ENCODE results near the gene SCAMP4. TPM values are rescaled to one million over a fixed set of nuclear protein-coding genes. Genes with fewer than 3 reads are reported as not detected.

The SCAMP4 gene
- total RNA-seq (10 to 100 TPM; 20.7 to 23.4 TPM), polyA plus RNA-seq (10 to 100 TPM; 12.1 to 15.5 (median 12.5) TPM), total RNA-seq (9.8 to 13.0 (median 12.1) reads per million in 6 experiments)

- no peaks in the 10 kb centered on the region for H3K36me3 Mint-ChIP-seq
- POLR2A ChIA-PET = interaction anchor here (0.6 to 2.2 kb wide), 9 partner anchors 8 to 56 kb away, joined by 3 to 9 read pairs (median 7); partner anchors contain the start of gene ABHD17A
- H3K27me3 Mint-ChIP-seq = no peaks in the 10 kb centered on the region
- H3K4me3 Mint-ChIP-seq = peak within 1 kb of the TSS; percentile 84 to 94 (median 90)
- no peaks in the 10 kb centered on the region for H3K9me3 Mint-ChIP-seq
- H3K4me1 Mint-ChIP-seq = peaks cover 16 to 58% (median 40%) of the 10 kb centered on the region in 4 donors
- H3K27ac Mint-ChIP-seq = peak within 1 kb of the TSS; percentile 82 to 97 (median 92)
- peak; percentile 91 to 99 (median 98) for DNase-seq
- ATAC-seq = peak; percentile 95 to 96
These were observed at the start of gene SCAMP4, which contains the start of gene ADAT3 for GRCh38 chr19:1905110-1905862. Gene SCAMP4, plus strand, starts transcription at chr19:1905399. Its CDS starts 9,621 bp downstream, at chr19:1915020. Gene ADAT3, plus strand, starts transcription at chr19:1905399. Its CDS starts 6,649 bp downstream, at chr19:1912048.

GRCh38 chr19:1855828-1856255, 49.4 kb upstream of the SCAMP4 start:
- Mint-ChIP-seq H3K9me3 (no peaks in the 10 kb centered on the region), H3K4me1 (peaks cover 22 to 70% (median 65%) of the 10 kb centered on the region in 4 donors), H3K4me3 (peak overlapping the region; percentile 78 to 98 (median 85)), H3K27ac (peak overlapping the region; percentile 84 to 98 (median 92)), H3K27me3 (no peaks in the 10 kb centered on the region), H3K36me3 (no peaks in the 10 kb centered on the region)
- POLR2A ChIA-PET = interaction anchor here (0.6 to 4.9 kb wide), 12 partner anchors 9 to 538 kb away, joined by 3 to 35 read pairs (median 6); partner anchors contain the start of gene ABHD17A
- ATAC-seq (peak; percentile 4 to 22), DNase-seq (peak in 4 of 10 donors; percentile 44 to 74 (median 52))

GRCh38 chr19:1856345-1856697, 48.9 kb upstream of the SCAMP4 start:
- POLR2A ChIA-PET = interaction anchor here (0.7 to 4.9 kb wide), 12 partner anchors 8 to 587 kb away, joined by 3 to 35 read pairs (median 6); partner anchors contain the start of genes ABHD17A and CIRBP
- peaks cover 0 to under 1% (median 0%) of the 10 kb centered on the region in 9 donors for H3K9me3 Mint-ChIP-seq
- peak in 1 of 10 donors; percentile 21 for DNase-seq
- no peak for ATAC-seq
- no peaks in the 10 kb centered on the region for H3K27me3 Mint-ChIP-seq
- H3K27ac Mint-ChIP-seq = peak overlapping the region; percentile 84 to 98 (median 92)
- peak overlapping the region; percentile 78 to 98 (median 85) for H3K4me3 Mint-ChIP-seq
- H3K36me3 Mint-ChIP-seq = no peaks in the 10 kb centered on the region
- peaks cover 20 to 70% (median 65%) of the 10 kb centered on the region in 4 donors for H3K4me1 Mint-ChIP-seq

GRCh38 chr19:1856698-1857603, 48.2 kb upstream of the SCAMP4 start:
- DNase-seq = peak in 4 of 10 donors; percentile 41 to 54 (median 44)
- ATAC-seq = peak; percentile 26
- POLR2A ChIA-PET = interaction anchor here (0.6 to 4.9 kb wide), 15 partner anchors 8 to 588 kb away, joined by 3 to 35 read pairs (median 6); partner anchors contain the start of genes ABHD17A, CIRBP and REXO1
- Mint-ChIP-seq H3K36me3 (no peaks in the 10 kb centered on the region), H3K27ac (peak overlapping the region in 9 of 10 donors; percentile 50 to 98 (median 92)), H3K9me3 (peaks cover 0 to 2% (median 0%) of the 10 kb centered on the region in 9 donors), H3K4me3 (peak overlapping the region; percentile 78 to 98 (median 85)), H3K4me1 (peaks cover 24 to 74% (median 69%) of the 10 kb centered on the region in 4 donors), H3K27me3 (no peaks in the 10 kb centered on the region)

- peak overlapping the region; percentile 60 to 99 (median 91) for H3K27ac Mint-ChIP-seq
- peaks cover 0 to 2% (median 0%) of the 10 kb centered on the region in 9 donors for H3K9me3 Mint-ChIP-seq
- H3K4me1 Mint-ChIP-seq = peaks cover 27 to 74% (median 70%) of the 10 kb centered on the region in 4 donors
- peak overlapping the region; percentile 57 to 98 (median 72) for H3K4me3 Mint-ChIP-seq
- DNase-seq (no peak), ATAC-seq (no peak)
- POLR2A ChIA-PET = interaction anchor here (0.5 to 4.9 kb wide), 10 partner anchors 9 to 589 kb away, joined by 3 to 35 read pairs (median 6); partner anchors contain the start of genes CIRBP and REXO1
- H3K27me3 Mint-ChIP-seq = no peaks in the 10 kb centered on the region
- H3K36me3 Mint-ChIP-seq = no peaks in the 10 kb centered on the region
These were observed 47.4 kb upstream of the SCAMP4 start for GRCh38 chr19:1857648-1858326.

GRCh38 chr19:1858412-1859081, 46.7 kb upstream of the SCAMP4 start:
- Mint-ChIP-seq H3K27me3 (no peaks in the 10 kb centered on the region), H3K36me3 (no peaks in the 10 kb centered on the region), H3K4me1 (peaks cover 23 to 67% (median 62%) of the 10 kb centered on the region in 4 donors), H3K27ac (peak overlapping the region; percentile 29 to 99 (median 92)), H3K4me3 (peak overlapping the region; percentile 31 to 98 (median 56)), H3K9me3 (peaks cover 0 to 2% (median 0%) of the 10 kb centered on the region in 9 donors)
- POLR2A ChIA-PET = interaction anchor here (0.5 to 4.9 kb wide), 7 partner anchors 10 to 229 kb away, joined by 3 to 35 read pairs (median 8); partner anchors contain the start of gene REXO1
- DNase-seq (peak in 1 of 10 donors; percentile 29), ATAC-seq (no peak)

- POLR2A ChIA-PET = interaction anchor here (4.9 kb wide), 1 partner anchor 23 kb away, joined by 35 read pairs; no protein-coding TSS in a partner anchor
These were observed 45.8 kb upstream of the SCAMP4 start for GRCh38 chr19:1859331-1859781.

GRCh38 chr19:1860042-1860775, 45.0 kb upstream of the SCAMP4 start:
- Mint-ChIP-seq H3K27ac (peak overlapping the region in 8 of 10 donors; percentile 63 to 99 (median 96)), H3K9me3 (peaks cover 0 to 2% (median 0%) of the 10 kb centered on the region in 9 donors), H3K27me3 (no peaks in the 10 kb centered on the region), H3K36me3 (no peaks in the 10 kb centered on the region), H3K4me3 (peak overlapping the region in 9 of 10 donors; percentile 7 to 99 (median 79)), H3K4me1 (peaks cover 21 to 59% (median 53%) of the 10 kb centered on the region in 4 donors)
- ATAC-seq (no peak), DNase-seq (peak in 9 of 10 donors; percentile 50 to 88 (median 73))
- POLR2A ChIA-PET = interaction anchor here (0.6 to 1.5 kb wide), 5 partner anchors 8 to 49 kb away, joined by 3 to 7 read pairs (median 4); no protein-coding TSS in a partner anchor

More at GRCh38 chr19:1859331-1859781, 45.8 kb upstream of the SCAMP4 start:
- H3K4me1 Mint-ChIP-seq = peaks cover 23 to 65% (median 60%) of the 10 kb centered on the region in 4 donors
- H3K27me3 Mint-ChIP-seq = no peaks in the 10 kb centered on the region
- peaks cover 0 to 2% (median 0%) of the 10 kb centered on the region in 9 donors for H3K9me3 Mint-ChIP-seq
- no peaks in the 10 kb centered on the region for H3K36me3 Mint-ChIP-seq
- H3K27ac Mint-ChIP-seq = peak overlapping the region; percentile 59 to 99 (median 92)
- H3K4me3 Mint-ChIP-seq = peak overlapping the region in 9 of 10 donors; percentile 12 to 98 (median 56)
- ATAC-seq = no peak
- no peak for DNase-seq

- peaks cover 21 to 53% (median 52%) of the 10 kb centered on the region in 4 donors for H3K4me1 Mint-ChIP-seq
- H3K27ac Mint-ChIP-seq = peak overlapping the region in 9 of 10 donors; percentile 84 to 99 (median 97)
- peaks cover 0 to 2% (median 0%) of the 10 kb centered on the region in 9 donors for H3K9me3 Mint-ChIP-seq
- POLR2A ChIA-PET = interaction anchor here (0.9 to 1.6 kb wide), 5 partner anchors 9 to 80 kb away, joined by 3 to 6 read pairs (median 3); partner anchors contain the start of gene CSNK1G2
- H3K36me3 Mint-ChIP-seq = no peaks in the 10 kb centered on the region
- DNase-seq (peak in 1 of 10 donors; percentile 63), ATAC-seq (no peak)
- H3K27me3 Mint-ChIP-seq = no peaks in the 10 kb centered on the region
- H3K4me3 Mint-ChIP-seq = peak overlapping the region; percentile 91 to 99 (median 94)
These were observed 44.2 kb upstream of the SCAMP4 start for GRCh38 chr19:1860821-1861598.

Data from naive thymus-derived CD8-positive, alpha-beta T cell (primary cell).